ENCODE measurements around the gene CADPS. TPM values are rescaled to one million over a fixed set of nuclear protein-coding genes. Genes with fewer than 3 reads are reported as not detected.

The CADPS gene
- total and polyA plus RNA-seq, 2 experiments from 2014 or later: 49.2 to 63.8 TPM

DNA sequence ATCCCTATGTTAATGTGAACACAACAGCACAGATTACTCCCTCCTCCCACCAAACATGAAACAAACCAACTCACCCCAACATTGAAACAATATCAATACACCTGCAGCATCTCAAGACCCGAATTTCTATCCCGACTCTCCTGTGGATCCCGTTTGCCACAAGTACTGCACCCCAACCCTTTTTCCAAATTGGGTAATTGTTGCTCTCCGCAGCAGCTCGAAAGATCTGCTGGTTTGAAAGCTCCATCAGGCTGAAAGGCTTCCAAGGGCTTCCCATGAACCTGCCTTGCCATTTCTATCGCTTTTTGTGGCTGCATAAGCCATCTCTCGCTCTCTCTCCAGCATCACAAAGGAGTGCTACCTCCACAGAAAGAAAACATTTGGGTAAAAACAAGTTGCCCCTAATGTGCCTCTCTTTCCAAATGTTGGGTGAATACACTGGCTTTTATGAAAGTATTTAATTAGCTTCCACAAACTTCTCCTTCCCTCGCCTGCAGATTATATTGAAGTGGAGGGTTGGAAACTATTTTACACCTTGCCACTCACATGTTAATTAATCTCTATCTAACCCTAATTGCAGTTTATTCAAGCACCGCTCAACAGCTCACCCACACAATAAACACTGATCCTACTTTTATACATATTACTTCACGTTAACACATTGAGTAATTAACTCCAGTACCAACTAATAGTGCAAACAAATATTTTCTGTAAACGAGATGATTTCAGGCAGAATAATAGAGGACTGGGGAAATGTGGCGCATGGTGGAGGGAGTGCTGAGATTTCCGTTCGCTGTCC is 499.4 kb downstream of the CADPS start:
- no peak overlapping the region for H3K4me3 ChIP-seq
- no peaks in the 10 kb centered on the region for H3K4me1 ChIP-seq (ENCODE audit: low read depth)

DNA sequence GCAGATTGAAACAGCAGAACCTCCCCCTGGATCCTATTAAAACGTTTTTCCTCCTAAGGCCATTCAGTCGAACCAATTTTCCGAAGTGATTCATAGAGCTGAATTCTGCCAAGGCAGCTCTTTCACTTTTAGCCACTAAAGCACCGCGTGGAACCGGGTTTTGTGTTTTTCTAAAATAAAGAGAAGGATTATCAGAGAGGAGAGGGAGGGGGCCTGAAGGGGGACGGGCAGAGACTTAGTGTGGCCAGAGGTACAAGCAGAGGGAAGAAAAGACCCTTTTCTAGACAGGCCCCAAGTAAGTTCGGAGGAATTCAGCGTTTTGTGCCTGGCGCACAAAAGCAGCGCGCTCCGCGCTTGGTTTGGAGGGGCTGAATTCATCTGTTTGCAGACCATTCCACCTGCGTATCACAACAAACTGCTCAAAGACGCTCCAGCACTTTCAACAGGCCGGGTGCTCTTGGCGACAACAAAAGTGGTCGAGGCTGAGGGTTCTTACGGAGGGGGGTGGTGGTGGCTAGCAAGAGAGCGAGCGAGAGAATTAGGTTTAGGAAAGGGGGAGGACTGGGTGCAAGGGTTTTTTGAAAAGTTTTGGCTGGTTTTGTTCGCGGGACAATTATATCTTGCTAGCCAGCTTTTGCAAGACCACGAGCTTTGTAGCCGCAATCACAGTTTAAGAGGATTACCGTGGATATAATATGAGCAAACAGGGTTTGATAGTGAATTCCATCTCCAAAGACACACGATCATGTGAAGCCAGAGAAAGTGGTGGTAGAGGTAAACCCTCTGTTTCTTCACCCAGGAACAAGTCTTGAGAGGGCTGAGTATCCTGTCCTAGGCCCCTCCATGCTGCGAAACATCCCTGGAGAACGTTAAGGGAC is 500.6 kb downstream of the CADPS start:
- Histone ChIP-seq H3K27me3 (peaks cover 100% of the 10 kb centered on the region), H3K36me3 (no peaks in the 10 kb centered on the region), H3K4me3 (no peak overlapping the region), H3K27ac (no peak overlapping the region), H3K9me3 (ENCODE audit: low read depth) (no peaks in the 10 kb centered on the region), H3K4me1 (ENCODE audit: low read depth) (no peaks in the 10 kb centered on the region)
- no peak for TF ChIP-seq CTCF (IDR thresholded peaks at IDR 0.05; ENCODE audit: low read depth, low read length)
- DNase-seq (ENCODE audit: low read depth in 1 of 2, low spot score in 1 of 2): no peak

More for the DNA sequence above, 499.4 kb downstream of the CADPS start:
- TF ChIP-seq CTCF (IDR thresholded peaks at IDR 0.05; ENCODE audit: low read depth, low read length): no peak
- no peaks in the 10 kb centered on the region for H3K36me3 ChIP-seq
- H3K27ac ChIP-seq: no peak overlapping the region
- H3K27me3 ChIP-seq: peaks cover 100% of the 10 kb centered on the region
- no peak for DNase-seq (ENCODE audit: low read depth in 1 of 2, low spot score in 1 of 2)
- H3K9me3 ChIP-seq (ENCODE audit: low read depth): no peaks in the 10 kb centered on the region

- DNase-seq (ENCODE audit: low read depth in 1 of 2, low spot score in 1 of 2): no peak
- H3K9me3 ChIP-seq (ENCODE audit: low read depth): no peaks in the 10 kb centered on the region
- no peak for TF ChIP-seq CTCF (IDR thresholded peaks at IDR 0.05; ENCODE audit: low read depth, low read length)
- no peaks in the 10 kb centered on the region for H3K36me3 ChIP-seq
- no peaks in the 10 kb centered on the region for H3K4me1 ChIP-seq (ENCODE audit: low read depth)
- no peak overlapping the region for H3K4me3 ChIP-seq
- no peak overlapping the region for H3K27ac ChIP-seq
- peaks cover 100% of the 10 kb centered on the region for H3K27me3 ChIP-seq
These were observed 501.4 kb downstream of the CADPS start for GRCh38 chr3:62373714-62374333.

DNA sequence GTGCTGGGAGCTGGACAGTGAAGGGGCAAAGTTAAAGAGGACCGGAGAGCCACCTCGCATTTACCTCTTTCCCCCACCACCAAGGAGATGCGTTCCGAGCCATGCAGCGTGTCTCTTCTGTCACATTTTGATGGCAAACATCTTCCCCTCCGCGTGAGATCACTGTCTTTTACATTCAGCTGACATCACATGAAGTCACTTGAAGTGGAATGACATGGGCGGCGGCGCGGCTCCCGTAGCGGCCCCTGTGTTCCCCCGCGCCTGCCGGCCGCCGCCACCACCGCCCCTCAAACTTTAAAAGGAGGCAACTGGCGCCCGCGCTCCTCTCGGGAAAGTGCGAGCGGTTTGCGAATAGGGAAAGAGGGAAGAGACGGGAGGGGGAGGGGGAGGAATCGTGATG is 502.0 kb downstream of the CADPS start, which contains the start of gene FEZF2:
TSS of gene FEZF2 (minus strand) at position 336 of the 400 bp plus-strand sequence. CDS start 682 bp downstream, outside the sequence.
- no peak within 1 kb of the TSS for H3K4me3 ChIP-seq
- no peaks in the 10 kb centered on the region for H3K36me3 ChIP-seq
- H3K27me3 ChIP-seq: peaks cover 100% of the 10 kb centered on the region
- no peaks in the 10 kb centered on the region for H3K4me1 ChIP-seq (ENCODE audit: low read depth)
- DNase-seq (ENCODE audit: low read depth in 1 of 2, low spot score in 1 of 2): no peak
- TF ChIP-seq CTCF (IDR thresholded peaks at IDR 0.05; ENCODE audit: low read depth, low read length): no peak
- no peaks in the 10 kb centered on the region for H3K9me3 ChIP-seq (ENCODE audit: low read depth)
- H3K27ac ChIP-seq: no peak within 1 kb of the TSS

DNA sequence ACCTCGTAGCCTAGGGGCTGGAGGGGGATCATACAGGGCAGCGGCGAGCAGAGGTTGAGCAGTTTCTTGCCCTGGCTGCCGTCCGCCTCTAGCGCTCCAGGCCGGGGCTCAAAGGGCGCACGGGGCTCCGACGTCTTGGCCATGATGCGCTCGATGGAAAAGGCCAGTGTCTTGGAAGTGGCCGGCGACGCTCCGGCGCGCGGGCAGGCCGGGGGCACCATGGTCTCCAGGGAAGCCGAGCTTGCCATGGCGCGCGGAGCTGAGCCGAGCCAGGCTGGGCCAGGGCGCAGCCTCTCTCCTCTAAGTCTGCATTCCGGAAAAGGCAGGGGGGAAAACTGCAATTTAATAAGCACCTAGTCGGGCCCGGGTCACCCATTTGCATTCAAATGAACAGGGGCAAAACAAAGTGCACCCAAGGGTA is 502.6 kb downstream of the CADPS start:
- DNase-seq (ENCODE audit: low read depth in 1 of 2, low spot score in 1 of 2): no peak
- Histone ChIP-seq H3K27me3 (peaks cover 100% of the 10 kb centered on the region), H3K36me3 (no peaks in the 10 kb centered on the region), H3K27ac (no peak overlapping the region), H3K9me3 (ENCODE audit: low read depth) (no peaks in the 10 kb centered on the region), H3K4me3 (no peak overlapping the region), H3K4me1 (ENCODE audit: low read depth) (no peaks in the 10 kb centered on the region)
- TF ChIP-seq CTCF (IDR thresholded peaks at IDR 0.05; ENCODE audit: low read depth, low read length): no peak
